ENCODE measurements around the gene CRYL1. TPM values are rescaled to one million over a fixed set of nuclear protein-coding genes. Genes with fewer than 3 reads are reported as not detected.

The CRYL1 gene
- total RNA-seq, 1 donor from 2014 or later: 8.7 TPM

GRCh38 chr13:20558982-20559381 is 33.3 kb upstream of the CRYL1 start:
- no peaks in the 10 kb centered on the region for H3K9me3 Mint-ChIP-seq
- intact Hi-C loops (cut with micrococcal nuclease): no loop called here
- H3K27ac Mint-ChIP-seq: no peak overlapping the region
- H3K4me1 Mint-ChIP-seq (ENCODE audit: low read depth): no peaks in the 10 kb centered on the region
- H3K4me3 Mint-ChIP-seq (ENCODE audit: low read depth): no peak overlapping the region
- no peaks in the 10 kb centered on the region for H3K36me3 Mint-ChIP-seq (ENCODE audit: low read depth)
- H3K27me3 Mint-ChIP-seq (ENCODE audit: low read depth): no peaks in the 10 kb centered on the region
- DNase-seq (ENCODE audit: low spot score): no peak

GRCh38 chr13:20553311-20553710 is 27.7 kb upstream of the CRYL1 start:
- no peaks in the 10 kb centered on the region for H3K4me1 Mint-ChIP-seq (ENCODE audit: low read depth)
- H3K27ac Mint-ChIP-seq: no peak overlapping the region
- intact Hi-C loops (cut with micrococcal nuclease): no loop called here
- DNase-seq (ENCODE audit: low spot score): no peak
- H3K27me3 Mint-ChIP-seq (ENCODE audit: low read depth): no peaks in the 10 kb centered on the region
- no peak overlapping the region for H3K4me3 Mint-ChIP-seq (ENCODE audit: low read depth)
- H3K36me3 Mint-ChIP-seq (ENCODE audit: low read depth): no peaks in the 10 kb centered on the region
- no peaks in the 10 kb centered on the region for H3K9me3 Mint-ChIP-seq

- H3K27me3 Mint-ChIP-seq (ENCODE audit: low read depth): peaks cover 3% of the 10 kb centered on the region
- no peak overlapping the region for H3K4me3 Mint-ChIP-seq (ENCODE audit: low read depth)
- intact Hi-C loops (cut with micrococcal nuclease): no loop called here
- DNase-seq (ENCODE audit: low spot score): no peak
- no peaks in the 10 kb centered on the region for H3K9me3 Mint-ChIP-seq
- no peaks in the 10 kb centered on the region for H3K4me1 Mint-ChIP-seq (ENCODE audit: low read depth)
- H3K36me3 Mint-ChIP-seq (ENCODE audit: low read depth): no peaks in the 10 kb centered on the region
- no peak overlapping the region for H3K27ac Mint-ChIP-seq
Observed at GRCh38 chr13:20550799-20551198, 25.1 kb upstream of the CRYL1 start.

GRCh38 chr13:20547479-20547908 is 21.8 kb upstream of the CRYL1 start:
- peaks cover 3% of the 10 kb centered on the region for H3K27me3 Mint-ChIP-seq (ENCODE audit: low read depth)
- no peaks in the 10 kb centered on the region for H3K9me3 Mint-ChIP-seq
- no peaks in the 10 kb centered on the region for H3K36me3 Mint-ChIP-seq (ENCODE audit: low read depth)
- no peaks in the 10 kb centered on the region for H3K4me1 Mint-ChIP-seq (ENCODE audit: low read depth)
- no peak for DNase-seq (ENCODE audit: low spot score)
- intact Hi-C loops (cut with micrococcal nuclease): no loop called here
- H3K4me3 Mint-ChIP-seq (ENCODE audit: low read depth): no peak overlapping the region
- no peak overlapping the region for H3K27ac Mint-ChIP-seq

GRCh38 chr13:20546556-20546955 is 20.9 kb upstream of the CRYL1 start:
- intact Hi-C loops (cut with micrococcal nuclease): no loop called here
- Mint-ChIP-seq H3K9me3 (no peaks in the 10 kb centered on the region), H3K4me1 (ENCODE audit: low read depth) (no peaks in the 10 kb centered on the region), H3K27ac (no peak overlapping the region), H3K36me3 (ENCODE audit: low read depth) (no peaks in the 10 kb centered on the region), H3K27me3 (ENCODE audit: low read depth) (peaks cover 3% of the 10 kb centered on the region), H3K4me3 (ENCODE audit: low read depth) (no peak overlapping the region)
- no peak for DNase-seq (ENCODE audit: low spot score)

GRCh38 chr13:20544201-20544923 is 18.7 kb upstream of the CRYL1 start:
- no peaks in the 10 kb centered on the region for H3K4me1 Mint-ChIP-seq (ENCODE audit: low read depth)
- intact Hi-C loops (cut with micrococcal nuclease): no loop called here
- no peaks in the 10 kb centered on the region for H3K9me3 Mint-ChIP-seq
- H3K27me3 Mint-ChIP-seq (ENCODE audit: low read depth): peaks cover 3% of the 10 kb centered on the region
- DNase-seq (ENCODE audit: low spot score): no peak
- no peak overlapping the region for H3K4me3 Mint-ChIP-seq (ENCODE audit: low read depth)
- no peaks in the 10 kb centered on the region for H3K36me3 Mint-ChIP-seq (ENCODE audit: low read depth)
- no peak overlapping the region for H3K27ac Mint-ChIP-seq

GRCh38 chr13:20536992-20537391 is 11.3 kb upstream of the CRYL1 start:
- peaks cover 3% of the 10 kb centered on the region for H3K36me3 Mint-ChIP-seq (ENCODE audit: low read depth)
- intact Hi-C loops (cut with micrococcal nuclease): no loop called here
- no peaks in the 10 kb centered on the region for H3K27me3 Mint-ChIP-seq (ENCODE audit: low read depth)
- no peaks in the 10 kb centered on the region for H3K4me1 Mint-ChIP-seq (ENCODE audit: low read depth)
- no peak for DNase-seq (ENCODE audit: low spot score)
- no peak overlapping the region for H3K27ac Mint-ChIP-seq
- peaks cover 27% of the 10 kb centered on the region for H3K9me3 Mint-ChIP-seq
- H3K4me3 Mint-ChIP-seq (ENCODE audit: low read depth): no peak overlapping the region

- Mint-ChIP-seq H3K4me3 (ENCODE audit: low read depth) (no peak overlapping the region), H3K27ac (no peak overlapping the region), H3K27me3 (ENCODE audit: low read depth) (no peaks in the 10 kb centered on the region), H3K36me3 (ENCODE audit: low read depth) (peaks cover 3% of the 10 kb centered on the region), H3K9me3 (peaks cover 36% of the 10 kb centered on the region), H3K4me1 (ENCODE audit: low read depth) (no peaks in the 10 kb centered on the region)
- intact Hi-C loops (cut with micrococcal nuclease): no loop called here
- DNase-seq (ENCODE audit: low spot score): no peak
Observed at GRCh38 chr13:20534038-20534608, 8.5 kb upstream of the CRYL1 start.

- Mint-ChIP-seq H3K36me3 (ENCODE audit: low read depth) (no peaks in the 10 kb centered on the region), H3K27ac (no peak overlapping the region), H3K4me3 (ENCODE audit: low read depth) (no peak overlapping the region), H3K9me3 (peaks cover 14% of the 10 kb centered on the region), H3K27me3 (ENCODE audit: low read depth) (no peaks in the 10 kb centered on the region), H3K4me1 (ENCODE audit: low read depth) (peaks cover 20% of the 10 kb centered on the region)
- DNase-seq (ENCODE audit: low spot score): no peak
- intact Hi-C loops (cut with micrococcal nuclease): loop anchor here (10.0 kb wide), 1 partner anchor 176 kb away; the partner anchor contains the start of gene IL17D
Observed at GRCh38 chr13:20528452-20528851, 2.8 kb upstream of the CRYL1 start.

GRCh38 chr13:20526664-20527063 is 1.0 kb upstream of the CRYL1 start:
- intact Hi-C loops (cut with micrococcal nuclease): loop anchor here (10.0 kb wide), 1 partner anchor 178 kb away; the partner anchor contains the start of gene IL17D
- peaks cover 10% of the 10 kb centered on the region for H3K9me3 Mint-ChIP-seq
- H3K36me3 Mint-ChIP-seq (ENCODE audit: low read depth): no peaks in the 10 kb centered on the region
- H3K27me3 Mint-ChIP-seq (ENCODE audit: low read depth): no peaks in the 10 kb centered on the region
- peak overlapping the region; percentile 81 for H3K4me3 Mint-ChIP-seq (ENCODE audit: low read depth)
- no peak for DNase-seq (ENCODE audit: low spot score)
- H3K4me1 Mint-ChIP-seq (ENCODE audit: low read depth): peaks cover 21% of the 10 kb centered on the region
- H3K27ac Mint-ChIP-seq: peak overlapping the region; percentile 89

- no peaks in the 10 kb centered on the region for H3K27me3 Mint-ChIP-seq (ENCODE audit: low read depth)
- no peak for DNase-seq (ENCODE audit: low spot score)
- peak overlapping the region; percentile 83 for H3K4me3 Mint-ChIP-seq (ENCODE audit: low read depth)
- H3K4me1 Mint-ChIP-seq (ENCODE audit: low read depth): peaks cover 21% of the 10 kb centered on the region
- H3K27ac Mint-ChIP-seq: peak overlapping the region; percentile 62
- H3K9me3 Mint-ChIP-seq: peaks cover under 1% of the 10 kb centered on the region
- intact Hi-C loops (cut with micrococcal nuclease): loop anchor here (2.0 to 10.0 kb wide), 2 partner anchors 42 to 180 kb away; partner anchors contain the start of genes IFT88 and IL17D
- no peaks in the 10 kb centered on the region for H3K36me3 Mint-ChIP-seq (ENCODE audit: low read depth)
Observed at GRCh38 chr13:20525144-20525600, 485 bp downstream of the CRYL1 start.

- no peak overlapping the region for H3K27ac Mint-ChIP-seq
- H3K9me3 Mint-ChIP-seq: no peaks in the 10 kb centered on the region
- intact Hi-C loops (cut with micrococcal nuclease): loop anchor here (10.0 kb wide), 1 partner anchor 183 kb away; the partner anchor contains the start of gene IL17D
- no peak overlapping the region for H3K4me3 Mint-ChIP-seq (ENCODE audit: low read depth)
- no peaks in the 10 kb centered on the region for H3K27me3 Mint-ChIP-seq (ENCODE audit: low read depth)
- DNase-seq (ENCODE audit: low spot score): no peak
- H3K4me1 Mint-ChIP-seq (ENCODE audit: low read depth): peaks cover 9% of the 10 kb centered on the region
- H3K36me3 Mint-ChIP-seq (ENCODE audit: low read depth): no peaks in the 10 kb centered on the region
Observed at GRCh38 chr13:20521364-20522115, 4.1 kb downstream of the CRYL1 start.
